HG03565 (cell line): ENCODE measurements around the gene SCARB1.

Experiments used
- ATAC-seq: cut with Tn5 transposase; IDR thresholded peaks from one replicate; pipeline ENCODE4 v1.9.1; 2021; ENCODE audit warnings: mild to moderate bottlenecking, moderate library complexity; ENCODE audit not compliant: unreplicated experiment

Gene SCARB1

DNA sequence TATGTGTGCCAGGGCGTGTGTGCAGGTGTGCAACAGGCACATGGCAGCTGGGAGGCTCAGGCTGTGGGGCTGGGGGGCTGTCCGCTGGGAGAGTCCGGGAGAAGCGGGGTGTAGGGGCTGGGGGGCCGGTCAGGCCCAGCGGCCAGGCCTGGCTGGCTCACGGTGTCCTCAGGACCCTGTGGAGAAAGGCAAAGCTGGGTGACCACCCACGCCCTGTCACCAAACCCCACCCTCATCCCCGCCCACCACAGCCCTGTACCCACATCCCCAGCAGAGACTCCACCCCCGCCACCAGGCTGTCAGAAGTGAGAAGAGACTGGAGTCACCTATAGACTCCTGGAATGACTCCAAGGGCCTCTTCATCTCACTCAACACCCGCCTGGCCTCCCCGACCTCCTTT lies 85.3 kb downstream of the SCARB1 start:
- no peak for ATAC-seq

DNA sequence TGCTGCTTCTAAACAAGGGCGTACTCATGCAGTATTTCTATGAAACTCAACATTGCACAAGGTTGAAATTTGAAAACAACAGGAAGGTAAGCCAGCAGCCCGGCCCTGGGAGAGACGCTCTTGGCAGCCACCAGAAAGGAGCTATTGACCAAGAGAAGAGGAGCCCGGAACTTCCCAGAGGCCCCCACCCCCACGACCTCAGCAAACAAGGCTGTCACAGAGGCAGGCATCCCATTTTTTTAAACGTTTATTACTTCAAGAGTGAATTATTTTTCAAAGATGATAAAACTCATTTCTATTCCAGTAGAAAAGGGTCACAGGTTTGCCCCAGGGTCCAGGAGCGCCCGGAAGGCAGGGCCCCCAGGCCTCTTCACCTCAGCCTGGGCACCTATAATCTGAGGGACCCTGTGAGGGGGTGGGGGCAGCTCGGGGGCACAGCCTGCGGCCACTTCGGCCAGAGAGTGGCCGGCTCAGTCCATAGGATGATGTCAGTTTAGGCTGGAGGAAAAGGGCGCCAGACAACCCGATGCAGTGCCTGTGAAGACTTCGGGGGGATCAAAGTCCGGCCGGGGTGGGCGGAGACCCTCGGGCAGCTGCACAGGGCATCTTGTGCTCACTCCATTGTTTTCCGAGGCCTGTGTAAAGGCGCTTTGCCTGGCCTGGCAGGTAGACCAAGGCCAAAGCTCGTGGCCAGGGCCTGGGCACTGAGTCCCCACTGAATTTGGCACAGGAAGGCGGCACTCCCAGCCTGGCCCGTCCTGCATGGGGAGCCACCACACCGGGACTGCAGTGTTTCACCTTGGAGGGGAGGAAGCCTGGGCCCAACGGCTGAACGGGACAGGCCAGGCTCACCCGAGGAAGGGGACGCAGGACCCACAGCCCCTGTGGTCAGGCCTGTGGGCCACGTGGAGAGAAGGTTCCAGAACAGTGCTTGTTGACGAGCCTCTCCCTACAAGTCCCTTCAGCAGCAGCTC lies 86.0 kb downstream of the SCARB1 start:
- no peak for ATAC-seq

DNA sequence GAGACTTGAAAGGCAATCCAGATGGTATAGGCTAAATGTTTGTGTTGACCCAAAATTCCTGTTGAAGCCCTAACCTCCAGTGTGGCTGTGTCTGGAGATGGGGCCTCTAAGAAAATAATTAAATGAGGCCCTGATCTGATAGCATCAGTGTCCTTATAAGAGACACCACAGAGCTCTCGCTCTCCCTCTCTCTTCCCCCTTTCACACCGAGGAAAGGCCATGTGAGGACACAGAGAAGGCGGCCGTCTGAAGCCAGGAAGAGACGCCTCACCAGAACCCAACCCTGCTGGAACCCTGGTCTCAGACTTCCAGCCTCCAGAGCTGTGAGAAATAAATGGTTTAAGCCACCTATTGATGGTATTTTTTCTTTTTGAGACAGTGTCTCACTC lies 87.5 kb downstream of the SCARB1 start:
- no peak for ATAC-seq

DNA sequence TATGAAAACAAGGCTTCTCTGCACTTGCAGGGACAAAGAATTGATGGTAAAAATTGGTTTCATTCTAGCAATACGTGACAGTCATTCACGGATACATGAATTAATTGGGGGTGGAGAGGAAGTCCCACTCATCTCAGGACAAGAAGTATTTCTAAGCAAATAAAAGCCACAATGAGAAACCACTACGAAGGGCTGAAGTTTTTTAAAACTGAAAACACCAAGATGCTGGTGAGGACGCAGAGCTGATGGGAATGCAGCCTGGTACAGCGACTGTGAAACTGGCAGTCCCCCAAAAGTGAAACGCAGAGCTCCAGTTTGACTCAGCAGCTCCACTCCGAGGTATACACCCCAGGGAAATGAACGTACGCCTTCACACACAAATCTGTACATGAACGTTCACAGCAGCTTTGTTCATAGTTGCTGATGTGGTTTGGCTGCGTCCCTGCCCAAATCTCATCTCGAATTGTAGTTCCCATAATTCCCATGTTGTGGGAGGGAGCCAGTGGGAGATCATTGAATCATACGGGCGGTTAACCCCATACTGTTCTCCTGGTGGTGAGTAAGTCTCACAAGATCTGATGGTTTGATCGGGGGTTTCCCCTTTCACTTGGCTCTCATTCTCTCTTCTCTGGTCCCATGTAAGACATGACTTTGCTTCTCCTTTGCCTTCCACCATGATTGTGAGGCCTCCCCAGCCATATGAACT lies 89.0 kb downstream of the SCARB1 start:
- peak; percentile 69 for ATAC-seq

DNA sequence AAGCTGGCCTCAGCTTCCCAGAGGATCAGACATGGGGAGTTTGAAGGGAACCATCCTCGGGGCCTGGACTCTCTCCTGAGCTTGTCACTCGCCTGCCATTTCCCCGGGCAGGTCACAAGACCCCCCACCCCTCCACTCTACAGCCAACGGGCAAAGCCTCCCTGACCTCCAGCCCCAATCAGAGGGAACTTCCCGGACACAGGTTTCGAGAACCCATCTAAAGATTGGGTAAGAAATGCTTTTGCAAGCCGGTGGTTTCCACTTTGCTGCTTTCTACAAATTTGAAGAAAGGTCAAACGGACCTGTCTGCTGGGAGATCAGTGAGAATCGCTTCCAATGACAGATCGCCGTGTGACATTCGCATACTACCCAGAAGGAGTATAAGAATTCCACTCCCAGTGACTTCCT lies 89.6 kb downstream of the SCARB1 start:
- peak; percentile 16 for ATAC-seq

DNA sequence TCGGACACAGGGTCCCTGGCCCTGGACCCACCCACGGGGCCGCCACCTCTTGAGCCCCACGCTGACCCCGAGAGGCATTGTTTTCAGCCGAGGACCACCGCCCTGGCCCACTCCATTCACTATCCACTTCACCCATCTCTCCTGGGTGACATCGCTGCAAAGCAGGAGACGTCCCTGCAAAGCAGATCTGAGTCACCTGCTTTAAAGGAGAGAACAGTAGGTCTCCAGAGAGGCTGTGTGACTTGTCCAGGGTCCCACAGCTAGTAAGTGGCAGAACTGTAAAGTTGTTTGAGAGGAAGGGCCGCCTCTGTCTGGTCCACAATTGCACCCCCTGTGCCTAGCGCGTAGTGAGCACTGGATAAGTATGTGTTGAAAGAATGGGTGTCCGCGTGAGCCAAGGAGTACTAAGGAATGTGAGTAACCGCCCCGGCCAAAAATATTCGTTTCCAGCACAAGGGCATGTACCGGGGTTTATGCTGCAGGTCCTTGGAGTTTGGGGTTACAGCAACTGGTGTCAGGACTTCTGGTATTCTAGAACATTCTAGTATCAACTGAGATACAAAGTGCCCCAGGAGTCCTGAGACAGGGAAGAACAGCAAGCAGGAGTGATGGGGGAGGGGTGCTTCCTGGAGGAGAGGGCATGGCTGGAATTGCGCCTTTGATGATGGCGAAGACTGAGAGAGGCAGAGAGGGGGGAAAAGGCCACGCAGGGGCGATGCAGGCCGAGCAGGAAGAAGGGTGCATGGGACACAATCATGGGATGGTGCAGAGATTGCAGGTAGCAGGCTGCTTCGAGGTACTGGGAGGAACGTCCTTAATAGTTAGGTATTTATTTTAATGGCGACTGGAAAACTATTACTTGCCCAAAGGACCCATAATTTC lies 91.1 kb downstream of the SCARB1 start:
- no peak for ATAC-seq

DNA sequence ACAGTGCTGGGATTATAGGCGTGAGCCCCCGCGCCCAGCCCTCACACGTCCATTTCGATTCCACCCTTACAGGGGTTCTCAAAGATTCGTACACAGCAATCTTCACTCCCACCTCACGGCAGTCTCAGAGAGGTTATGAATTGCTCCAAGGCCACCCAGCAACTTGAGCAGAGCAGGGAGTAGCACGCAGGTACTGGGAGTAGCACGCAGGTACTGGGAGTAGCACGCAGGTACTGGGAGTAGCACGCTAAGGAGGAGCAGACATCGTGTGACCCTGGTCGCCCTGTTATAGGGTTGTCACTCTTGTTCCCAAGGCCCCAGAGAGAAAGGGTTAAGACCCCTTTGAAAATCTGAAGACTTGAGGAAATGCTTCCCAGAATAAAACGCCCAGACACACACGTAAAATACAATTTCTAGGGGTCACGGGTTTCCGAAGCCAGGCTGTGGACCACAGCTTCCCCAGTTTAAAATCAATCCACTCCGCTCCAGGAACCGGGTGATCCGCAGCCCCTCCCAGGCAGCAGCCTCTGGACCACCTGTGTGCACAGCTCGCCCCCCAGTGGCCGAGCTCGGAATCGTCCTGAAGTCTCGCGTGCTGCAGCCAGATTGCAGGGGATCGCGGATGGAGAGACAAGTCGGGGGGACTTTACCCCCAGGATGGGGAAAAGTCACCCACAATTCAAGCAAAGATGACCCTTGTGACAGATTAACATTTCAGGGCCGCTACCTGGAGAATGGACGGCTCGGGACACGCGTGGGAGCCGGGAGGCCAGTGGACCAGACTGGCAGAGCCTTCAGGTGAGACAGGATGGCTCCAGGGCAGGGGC lies 92.0 kb downstream of the SCARB1 start:
- no peak for ATAC-seq

DNA sequence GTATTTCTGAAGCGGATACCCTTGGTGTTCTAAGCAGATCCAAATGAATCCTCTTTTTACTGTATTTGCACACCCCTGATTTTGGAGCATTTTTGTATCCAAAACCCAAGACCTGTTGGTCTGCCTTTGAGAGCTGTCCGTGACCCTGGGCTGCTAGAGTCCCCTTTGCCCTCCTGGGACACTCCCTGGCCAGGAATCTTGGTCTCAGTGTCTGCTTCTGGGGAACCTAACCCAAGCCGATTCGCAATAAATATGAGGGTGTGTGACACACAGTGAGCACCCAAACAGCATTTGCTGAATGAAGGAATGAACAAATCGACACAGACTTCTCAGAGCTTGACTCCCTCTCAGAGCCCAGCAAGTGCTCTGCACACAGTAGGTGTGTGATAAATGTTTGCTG lies 92.9 kb downstream of the SCARB1 start:
- ATAC-seq: no peak

DNA sequence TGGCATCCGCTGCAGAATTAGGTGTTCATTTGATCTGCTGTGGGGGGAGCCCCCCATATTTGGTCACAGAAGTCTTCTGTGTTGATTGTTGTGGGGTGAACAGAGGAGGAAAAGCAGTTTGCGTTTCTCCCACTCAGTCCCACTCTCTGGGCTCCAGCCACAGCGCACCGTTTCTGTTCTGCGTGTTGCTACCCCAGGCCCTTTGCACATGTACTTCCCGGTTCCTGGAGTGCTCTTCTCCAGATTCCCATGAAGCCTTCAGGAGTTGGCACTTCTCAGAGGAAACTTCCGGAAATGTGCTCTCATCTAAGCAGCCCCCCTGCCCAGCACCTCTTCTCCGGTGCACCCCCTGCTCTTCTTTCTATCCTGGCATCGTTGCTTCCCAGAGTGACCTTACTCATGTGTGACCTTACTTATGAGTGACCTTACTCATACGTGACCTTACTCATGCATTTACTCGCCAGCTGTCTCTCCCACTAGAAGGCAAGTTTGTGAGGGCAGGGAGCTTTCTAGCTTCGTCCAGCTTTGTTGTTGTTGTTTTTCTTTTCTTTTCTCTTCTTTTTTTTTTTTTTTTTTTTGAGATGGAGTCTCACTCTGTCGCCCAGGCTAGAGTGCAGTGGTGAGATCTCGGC lies 93.7 kb downstream of the SCARB1 start:
- ATAC-seq: no peak

DNA sequence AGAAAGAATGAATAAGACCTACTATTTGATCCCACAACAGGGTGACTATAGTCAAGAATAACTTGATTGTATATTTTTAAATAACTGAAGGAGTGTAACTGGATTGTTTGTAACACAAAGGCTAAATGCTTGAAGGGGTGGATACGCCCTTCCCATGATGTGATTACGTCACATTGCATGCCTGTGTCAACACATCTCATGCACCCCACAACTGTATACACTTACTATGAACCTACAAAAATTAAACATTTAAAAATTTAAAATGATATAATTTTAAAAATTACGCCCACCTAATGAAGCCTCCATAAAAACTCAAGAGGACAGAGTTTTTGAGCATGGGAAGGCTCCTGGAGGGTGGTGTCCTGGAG lies 94.5 kb downstream of the SCARB1 start:
- ATAC-seq: no peak

DNA sequence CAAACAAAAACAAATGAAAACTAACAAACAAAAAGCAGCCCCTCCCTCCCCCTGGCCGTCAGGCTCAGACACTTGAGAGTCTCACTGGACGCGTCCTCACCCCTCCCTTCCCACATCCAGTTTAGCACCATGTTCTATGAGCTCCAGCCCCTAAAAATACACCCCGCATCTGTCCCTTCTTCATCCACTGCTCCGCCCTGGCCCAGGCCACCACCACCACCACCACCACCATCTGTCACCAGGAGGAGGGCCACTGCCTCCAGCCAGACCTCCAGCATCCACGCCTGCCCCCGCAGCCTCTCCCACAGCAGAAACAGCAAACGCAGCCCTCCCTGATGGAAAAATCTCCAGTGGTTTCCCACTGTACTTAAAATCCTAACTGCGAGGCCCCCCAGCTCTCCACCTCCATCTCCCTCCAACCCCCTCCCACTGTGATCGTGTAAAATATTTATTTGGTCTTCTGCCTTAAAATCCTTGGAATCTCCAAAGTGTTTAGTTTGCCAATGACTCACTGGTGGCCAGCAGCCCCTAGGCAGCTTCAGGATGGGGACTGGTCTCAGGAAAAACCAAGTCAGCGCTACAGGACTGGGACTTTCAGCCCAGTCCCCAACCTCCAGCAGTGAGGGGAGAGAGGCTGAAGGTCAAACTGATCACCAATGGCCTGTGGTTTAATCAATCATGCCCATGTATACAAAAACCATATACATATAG lies 95.1 kb downstream of the SCARB1 start:
- ATAC-seq: no peak

DNA sequence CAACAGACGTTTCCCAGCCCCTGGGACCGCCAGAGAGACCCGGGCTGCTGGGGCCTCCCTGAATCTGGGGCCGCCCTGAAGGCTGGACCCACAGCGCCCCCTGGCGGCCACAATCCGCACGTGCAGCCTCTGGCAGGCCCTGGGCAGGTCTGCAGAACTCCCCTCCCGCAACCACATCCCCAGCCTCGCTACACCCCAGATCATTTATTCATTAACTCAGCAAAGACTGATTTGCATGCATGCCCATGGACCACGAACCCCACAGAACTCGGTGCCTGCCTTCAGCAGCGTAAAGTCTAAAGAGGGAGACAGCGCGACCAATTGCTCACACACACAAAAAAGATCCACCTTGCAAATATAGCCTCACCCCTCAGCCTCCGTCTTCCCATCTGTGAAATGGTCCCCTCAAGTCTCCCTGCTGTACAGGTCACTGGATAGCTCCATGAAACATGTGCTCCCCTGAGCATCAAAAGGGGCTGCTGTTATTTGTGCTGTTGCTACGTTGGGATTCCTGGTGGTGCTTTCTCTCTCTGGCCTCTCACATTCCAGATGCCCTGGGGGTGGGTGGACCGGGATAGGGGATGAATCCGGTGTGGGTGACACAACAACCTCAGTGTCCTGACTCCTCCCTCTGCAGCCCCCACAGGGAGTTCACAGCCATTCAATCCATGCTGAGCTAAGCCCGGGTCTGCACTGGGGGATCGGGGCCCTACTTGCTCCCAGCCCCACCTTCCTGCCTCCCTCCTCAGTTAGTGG lies 96.4 kb downstream of the SCARB1 start:
- peak; percentile 50 for ATAC-seq

DNA sequence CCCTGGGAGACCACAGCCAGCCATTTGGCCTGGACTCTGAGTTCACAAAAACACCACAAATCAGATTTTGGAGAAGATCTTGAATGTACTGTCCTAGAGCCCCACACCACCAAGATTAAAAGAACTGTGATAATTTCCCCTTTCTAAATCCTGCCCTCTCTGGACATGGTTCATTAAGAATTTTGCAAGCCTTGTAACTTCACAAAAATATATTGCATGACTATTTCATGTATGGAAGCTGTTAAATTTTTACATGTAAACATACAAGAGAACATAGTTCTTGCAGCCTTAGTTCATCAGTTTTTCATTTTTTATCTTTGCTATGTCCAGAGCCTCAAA lies 97.0 kb downstream of the SCARB1 start:
- no peak for ATAC-seq

DNA sequence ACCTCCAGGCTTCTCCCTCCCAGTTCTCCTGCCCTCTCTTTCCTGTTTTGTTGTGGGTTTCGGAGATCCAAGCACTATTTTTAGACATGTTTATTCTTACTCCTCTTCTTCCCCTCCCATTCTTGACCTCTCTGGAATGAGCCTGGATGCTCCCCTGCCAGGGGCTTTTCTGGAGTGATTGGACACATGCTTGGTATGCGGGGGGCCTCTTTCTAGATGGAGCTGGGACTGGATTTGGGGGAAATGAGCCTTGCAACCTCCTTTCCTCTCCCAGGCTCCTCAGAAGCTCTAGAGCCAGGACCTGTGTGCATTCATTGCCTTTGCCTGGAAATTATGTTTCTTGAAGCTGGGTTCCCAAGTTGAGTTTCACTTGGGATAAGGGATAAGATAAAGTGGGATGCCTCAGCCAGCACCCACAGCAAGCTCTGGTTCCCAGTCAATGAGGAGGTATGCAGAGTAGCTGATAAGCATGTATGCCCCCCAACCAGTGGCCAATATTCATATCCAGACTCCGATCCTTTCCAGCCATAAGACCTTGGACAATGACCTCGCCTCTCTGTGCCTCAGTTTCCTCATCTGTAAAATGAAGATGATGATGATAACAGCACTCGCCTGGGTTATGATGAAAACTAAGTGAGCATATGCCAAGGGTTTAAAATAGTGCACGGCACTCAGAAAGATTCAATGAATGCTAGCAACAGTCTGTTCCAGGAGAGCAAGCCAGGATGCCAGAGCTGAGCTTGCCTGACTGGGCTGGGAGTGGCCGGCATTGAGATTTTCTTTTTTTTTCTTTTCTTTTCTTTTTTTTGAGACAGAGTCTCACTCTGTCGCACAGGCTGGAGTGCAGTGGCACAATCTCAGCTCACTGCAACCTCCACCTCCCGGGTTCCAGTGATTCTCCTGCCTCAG lies 97.8 kb downstream of the SCARB1 start:
- no peak for ATAC-seq

DNA sequence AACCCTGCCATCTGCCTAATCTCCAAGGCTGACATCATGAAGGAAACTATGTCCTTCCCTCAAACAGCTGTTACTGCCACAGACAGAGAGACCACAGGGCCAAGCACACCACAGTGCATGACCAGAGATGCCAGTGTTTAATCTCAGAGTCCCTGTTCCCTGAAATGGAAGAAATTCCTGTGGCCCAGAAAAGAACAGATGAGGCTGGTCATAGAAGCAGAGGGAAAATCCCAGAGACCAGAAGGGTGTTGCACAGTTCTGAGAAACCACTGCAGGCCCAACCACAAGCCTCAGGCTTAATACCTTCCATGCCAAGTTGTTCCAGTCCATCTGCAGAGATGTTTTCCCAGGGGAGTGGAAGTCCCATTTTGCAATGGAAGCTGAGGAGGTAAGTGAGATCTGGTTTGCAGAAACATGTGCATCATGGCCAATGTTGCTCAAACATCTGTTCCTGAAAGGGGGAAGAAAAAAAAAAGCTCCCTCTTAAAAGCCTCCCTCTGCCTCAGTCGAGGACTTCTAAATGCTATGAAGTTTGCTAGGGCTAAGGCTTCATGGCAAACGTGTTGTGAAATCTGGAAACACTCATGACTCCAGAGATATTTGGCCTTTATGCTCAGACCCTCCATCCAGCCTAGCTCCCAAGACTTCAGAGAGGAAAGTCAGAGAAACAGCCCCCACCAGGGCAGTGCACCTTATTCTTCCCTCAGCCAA lies 98.6 kb downstream of the SCARB1 start:
- no peak for ATAC-seq

DNA sequence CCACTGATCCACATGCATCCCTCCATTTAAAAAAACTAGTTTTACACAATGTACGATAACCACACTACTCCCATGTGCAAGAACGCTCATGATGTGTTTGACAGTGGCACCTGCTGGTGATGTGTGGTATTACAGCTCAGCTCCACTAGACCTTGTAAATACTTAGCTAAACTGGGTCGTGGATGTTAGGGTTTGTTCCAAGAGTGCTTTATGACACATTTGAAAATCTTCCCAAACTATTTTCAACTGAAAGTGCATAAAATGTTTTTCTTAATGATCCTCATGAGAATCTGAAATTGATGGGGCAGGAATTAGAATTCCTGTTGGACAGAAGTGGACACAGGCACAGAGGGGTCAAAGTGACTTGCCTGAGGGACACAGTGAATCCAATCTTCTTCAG lies 99.2 kb downstream of the SCARB1 start:
- ATAC-seq: no peak

DNA sequence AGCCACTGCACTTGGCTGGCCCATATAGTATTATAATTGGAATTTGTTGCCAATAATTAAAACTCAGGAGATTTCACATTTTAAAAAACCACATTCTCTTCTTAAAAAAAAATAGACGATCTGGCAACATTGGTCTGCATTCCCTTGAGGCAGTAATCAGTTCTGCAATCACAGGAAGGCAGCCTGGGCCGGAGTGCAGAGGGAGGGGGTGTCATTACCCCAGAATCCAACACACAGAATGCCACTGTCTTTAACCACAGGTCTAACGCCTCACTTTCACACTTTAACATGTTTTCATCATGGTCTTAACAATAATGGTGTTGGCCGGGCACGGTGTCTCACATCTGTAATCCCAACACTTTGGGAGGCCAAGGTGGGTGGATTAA lies 100.1 kb downstream of the SCARB1 start:
- ATAC-seq: no peak
